Activated CD4-positive, CD25-positive, alpha-beta regulatory T cell treated with anti-CD3 and anti-CD28 coated beads, Interleukin-2, amount 50 U/mL, for 24 hours (primary cell): ENCODE measurements around the gene HOXC13.

Experiments
- ATAC-seq, 2 donors: fragments of 150-1000 bp; cut with Tn5 transposase; one replicate each; pipeline ENCODE4 v1.10.0; 2021; ENCODE audit warnings: mild to moderate bottlenecking in 1 of 2, moderate library complexity in 1 of 2

The HOXC13 gene

GRCh38 chr12:53938326-53939140, at the start of gene HOXC13:
TSS of gene HOXC13 (plus strand) at chr12:53938831. CDS start at chr12:53938907, 76 bp downstream.
- ATAC-seq = peak in 1 of 2 donors; percentile 61

- no peak for ATAC-seq
Measured at GRCh38 chr12:53890081-53890480, 48.5 kb upstream of the HOXC13 start.

GRCh38 chr12:53892762-53893395, 45.8 kb upstream of the HOXC13 start:
- ATAC-seq = no peak

GRCh38 chr12:53899230-53899629, 39.4 kb upstream of the HOXC13 start:
- no peak for ATAC-seq

- ATAC-seq = no peak
Measured at GRCh38 chr12:53907103-53907502, 31.5 kb upstream of the HOXC13 start.

GRCh38 chr12:53916788-53917655, 21.6 kb upstream of the HOXC13 start:
- ATAC-seq = no peak

GRCh38 chr12:53924521-53925405, 13.9 kb upstream of the HOXC13 start:
- ATAC-seq = no peak

- ATAC-seq = no peak
Measured at GRCh38 chr12:53927220-53928029, 11.2 kb upstream of the HOXC13 start.

- ATAC-seq = no peak
Measured at GRCh38 chr12:53928054-53928835, 10.4 kb upstream of the HOXC13 start.

- ATAC-seq = no peak
Measured at GRCh38 chr12:53929527-53929926, 9.1 kb upstream of the HOXC13 start.

GRCh38 chr12:53930591-53931255, 7.9 kb upstream of the HOXC13 start:
- no peak for ATAC-seq

- no peak for ATAC-seq
Measured at GRCh38 chr12:53931844-53932581, 6.6 kb upstream of the HOXC13 start.

- ATAC-seq = no peak
Measured at GRCh38 chr12:53932915-53933314, 5.7 kb upstream of the HOXC13 start.

GRCh38 chr12:53935383-53936341, 3.0 kb upstream of the HOXC13 start:
- ATAC-seq = no peak

GRCh38 chr12:53937099-53937498, 1.5 kb upstream of the HOXC13 start:
- no peak for ATAC-seq

- no peak for ATAC-seq
Measured at GRCh38 chr12:53937596-53938325, 870 bp upstream of the HOXC13 start.
